GM18951 (cell line): Measurements from ENCODE around the gene ST3GAL2.
"Not testable (repeated sequence)": the region's sequence is repeated elsewhere in the genome, so short reads cannot be mapped to it uniquely, and the experiment has no call there.

ENCODE experiments used
- POLR2A ChIP-seq: IDR thresholded peaks from 4 replicates; pipeline ENCODE4 v1.6.1; 2011; ENCODE audit warnings: mild to moderate bottlenecking; ENCODE audit not compliant: insufficient read length, insufficient read depth; ENCODE audit errors: extremely low read depth
- in situ Hi-C: fragments of 300-500 bp; cut with MboI; formaldehyde crosslinking; loops from one replicate; pipeline ENCODE4 v1.12.0; 2022; ENCODE audit warnings: low sequenced_read_pairs, mixed read lengths, inconsistent platforms; ENCODE audit not compliant: unreplicated experiment

ST3GAL2 gene

GRCh38 chr16:70422543-70422942, 16.4 kb downstream of the ST3GAL2 start:
- in situ Hi-C loops: no loop called here
- no peak for TF ChIP-seq POLR2A

- in situ Hi-C loops: no loop called here
- TF ChIP-seq POLR2A: no peak
These were observed 17.2 kb downstream of the ST3GAL2 start for GRCh38 chr16:70421473-70422311.

GRCh38 chr16:70421014-70421413, 17.9 kb downstream of the ST3GAL2 start:
- no peak for TF ChIP-seq POLR2A
- in situ Hi-C loops: no loop called here

GRCh38 chr16:70419384-70420327, 19.2 kb downstream of the ST3GAL2 start:
- in situ Hi-C loops: no loop called here
- TF ChIP-seq POLR2A: no peak

- no peak for TF ChIP-seq POLR2A
- in situ Hi-C loops: no loop called here
These were observed 19.9 kb downstream of the ST3GAL2 start for GRCh38 chr16:70418993-70419318.

- TF ChIP-seq POLR2A: no peak
- in situ Hi-C loops: no loop called here
These were observed 20.5 kb downstream of the ST3GAL2 start for GRCh38 chr16:70418274-70418992.

GRCh38 chr16:70417661-70418060, 21.2 kb downstream of the ST3GAL2 start:
- in situ Hi-C loops: no loop called here
- TF ChIP-seq POLR2A: no peak

GRCh38 chr16:70416748-70417616, 21.9 kb downstream of the ST3GAL2 start:
- TF ChIP-seq POLR2A: peak; percentile 18
- in situ Hi-C loops: no loop called here

GRCh38 chr16:70413572-70413971, 25.3 kb downstream of the ST3GAL2 start:
- in situ Hi-C loops: not testable (repeated sequence)

- TF ChIP-seq POLR2A: no peak
- in situ Hi-C loops: no loop called here
These were observed 26.5 kb downstream of the ST3GAL2 start for GRCh38 chr16:70412385-70412784.

- in situ Hi-C loops: no loop called here
- no peak for TF ChIP-seq POLR2A
These were observed 28.2 kb downstream of the ST3GAL2 start for GRCh38 chr16:70410734-70411133.

- in situ Hi-C loops: no loop called here
- no peak for TF ChIP-seq POLR2A
These were observed 31.1 kb downstream of the ST3GAL2 start for GRCh38 chr16:70407811-70408274.

- in situ Hi-C loops: not testable (repeated sequence)
These were observed 32.8 kb downstream of the ST3GAL2 start for GRCh38 chr16:70406104-70406503.
